HG03442 (cell line): ENCODE results near the gene PLVAP.

ENCODE experiments used
- ATAC-seq: cut with Tn5 transposase; IDR thresholded peaks from one replicate; pipeline ENCODE4 v1.9.1; 2021; ENCODE audit warnings: mild to moderate bottlenecking, moderate library complexity; ENCODE audit not compliant: unreplicated experiment

Gene PLVAP

GRCh38 chr19:17336872-17337674 is 40.1 kb downstream of the PLVAP start, which contains the start of gene GTPBP3:
Gene GTPBP3 (plus strand): TSS chr19:17337553. CDS start chr19:17337612, 59 bp downstream.
- ATAC-seq, result peak; percentile 76

- no peak for ATAC-seq
These were observed 41.6 kb downstream of the PLVAP start for GRCh38 chr19:17335575-17335974.

GRCh38 chr19:17334414-17335409 is 42.4 kb downstream of the PLVAP start, which contains the start of gene ANO8:
Gene ANO8 (minus strand): TSS chr19:17334855. CDS start chr19:17334670, 185 bp downstream.
- no peak for ATAC-seq

GRCh38 chr19:17333611-17334413 is 43.3 kb downstream of the PLVAP start:
- ATAC-seq, result no peak

GRCh38 chr19:17332677-17333581 is 44.2 kb downstream of the PLVAP start:
- ATAC-seq, result no peak

GRCh38 chr19:17332360-17332676 is 44.8 kb downstream of the PLVAP start:
- ATAC-seq, result no peak

GRCh38 chr19:17331045-17331558 is 46.0 kb downstream of the PLVAP start:
- no peak for ATAC-seq

- no peak for ATAC-seq
These were observed 46.7 kb downstream of the PLVAP start for GRCh38 chr19:17330262-17331044.

- ATAC-seq, result no peak
These were observed 47.5 kb downstream of the PLVAP start for GRCh38 chr19:17329366-17330261.

- ATAC-seq, result no peak
These were observed 48.4 kb downstream of the PLVAP start for GRCh38 chr19:17328517-17329365.

- ATAC-seq, result no peak
These were observed 49.3 kb downstream of the PLVAP start for GRCh38 chr19:17327654-17328516.

GRCh38 chr19:17327068-17327653 is 50.0 kb downstream of the PLVAP start:
- no peak for ATAC-seq

GRCh38 chr19:17326595-17326966 is 50.6 kb downstream of the PLVAP start:
- no peak for ATAC-seq

- ATAC-seq, result no peak
These were observed 51.1 kb downstream of the PLVAP start for GRCh38 chr19:17325881-17326594.

GRCh38 chr19:17325133-17325532 is 52.0 kb downstream of the PLVAP start:
- no peak for ATAC-seq
